PC-9 (cell line): Measurements from ENCODE around the gene CCKAR. TPM values are rescaled to one million over a fixed set of nuclear protein-coding genes. Genes with fewer than 3 reads are reported as not detected.

Experiments used
- BruUV-seq: library from RNA; stranded (reverse); fragments of 400-500 nt; replicated peaks from 2 replicates; lab custom pipeline; 2021; lab: Mats Ljungman, UMichigan
- CTCF ChIA-PET: fragments of 300-600 bp; sonication (Branson Sonifier 250); formaldehyde crosslinking; loops from one replicate; lab custom pipeline; 2022; ENCODE audit warnings: antibody characterized with exemption; lab: Charles Lee
- POLR2A ChIA-PET: fragments of 300-600 bp; sonication (Branson Sonifier 250); formaldehyde crosslinking; loops from one replicate; lab custom pipeline; 2022; ENCODE audit warnings: antibody characterized with exemption; ENCODE audit not compliant: unreplicated experiment; lab: Charles Lee
- DNase-seq, 2 experiments: peaks; one replicate each; pipeline versions ENCODE4 v3.0.0 to v3.0.0-alpha.2; 2015 to 2022; ENCODE audit warnings: mixed read lengths in 1 of 2
- H2AFZ ChIP-seq: fragments of 200-600 bp; sonication (generic); 2 replicates; pipeline ENCODE4 v1.8.1; 2017; ENCODE audit warnings: antibody characterized with exemption
- H3F3A ChIP-seq: fragments of 200-600 bp; sonication (generic); 2 replicates; pipeline ENCODE4 v1.8.1; 2017; ENCODE audit warnings: antibody characterized with exemption, mild to moderate bottlenecking, low read depth; ENCODE audit not compliant: insufficient read depth
- H3K27ac ChIP-seq: fragments of 200-600 bp; sonication (generic); 2 replicates; pipeline ENCODE4 v1.6.1; 2016; ENCODE audit warnings: mixed run types
- H3K27me3 ChIP-seq: fragments of 200-600 bp; sonication (generic); 2 replicates; pipeline ENCODE4 v1.6.1; 2016; ENCODE audit warnings: low read depth, mixed run types; ENCODE audit not compliant: insufficient read depth
- H3K36me3 ChIP-seq: fragments of 200-600 bp; sonication (generic); 2 replicates; pipeline ENCODE4 v1.6.1; 2016; ENCODE audit warnings: low read depth, mixed run types
- H3K4me1 ChIP-seq: fragments of 200-600 bp; sonication (generic); replicated peaks from 2 replicates; pipeline ENCODE4 v1.6.1; 2016; ENCODE audit warnings: mixed run types; ENCODE audit not compliant: insufficient read depth
- H3K4me2 ChIP-seq: fragments of 200-600 bp; sonication (generic); 2 replicates; pipeline ENCODE4 v1.6.1; 2017; ENCODE audit warnings: mixed run types
- H3K4me3 ChIP-seq: fragments of 200-600 bp; sonication (generic); 2 replicates; pipeline ENCODE4 v1.6.1; 2016; ENCODE audit warnings: mixed run types
- H3K79me2 ChIP-seq: fragments of 200-600 bp; sonication (generic); 2 replicates; pipeline ENCODE4 v1.6.1; 2017; ENCODE audit warnings: low read depth, mixed run types
- H3K9me2 ChIP-seq: fragments of 200-600 bp; sonication (generic); 2 replicates; pipeline ENCODE4 v1.8.1; 2017; ENCODE audit warnings: mild to moderate bottlenecking; ENCODE audit not compliant: insufficient read depth
- H3K9me3 ChIP-seq: fragments of 200-600 bp; sonication (generic); 2 replicates; pipeline ENCODE4 v1.8.1; 2016; ENCODE audit warnings: low read depth; ENCODE audit not compliant: insufficient read depth
- H4K20me1 ChIP-seq: fragments of 200-600 bp; sonication (generic); 2 replicates; pipeline ENCODE4 v1.8.1; 2017; ENCODE audit not compliant: insufficient read depth
- CTCF ChIP-seq: fragments of 200-600 bp; sonication (generic); conservative IDR thresholded peaks from 2 replicates; pipeline ENCODE4 v1.6.1; 2017; ENCODE audit warnings: mixed run types, antibody characterized with exemption, mild to moderate bottlenecking, moderate library complexity
- EZH2 ChIP-seq: fragments of 200-600 bp; sonication (generic); IDR thresholded peaks from 2 replicates; pipeline ENCODE4 v1.8.0; 2017; ENCODE audit warnings: antibody characterized with exemption, low read depth
- intact Hi-C: fragments of 100-400 bp; cut with micrococcal nuclease; formaldehyde crosslinking; loops from one replicate; pipeline ENCODE4 v1.10.0; 2022; ENCODE audit not compliant: unreplicated experiment
- total RNA-seq: library from RNA; stranded (reverse); gene quantifications from 2 replicates; pipeline ENCODE4 v1.2.3, GENCODE V29; 2021

CCKAR gene
- total RNA-seq, 1 experiment from 2014 or later = not detected

- Histone ChIP-seq H3K27ac (no peak overlapping the region), H2AFZ (no peak overlapping the region), H3K79me2 (no peaks in the 10 kb centered on the region), H4K20me1 (no peaks in the 10 kb centered on the region), H3K27me3 (no peaks in the 10 kb centered on the region), H3K9me3 (no peaks in the 10 kb centered on the region), H3K4me3 (no peak overlapping the region), H3K9me2 (no peaks in the 10 kb centered on the region), H3K4me2 (no peak overlapping the region), H3K36me3 (no peaks in the 10 kb centered on the region), H3K4me1 (no peaks in the 10 kb centered on the region), H3F3A (no peaks in the 10 kb centered on the region)
- DNase-seq = no peak
- intact Hi-C loops = no loop called here
- ChIA-PET CTCF (no interaction called here), POLR2A (no interaction called here)
- no TSS peak for BruUV-seq
- TF ChIP-seq EZH2 (no peak), CTCF (no peak)
Observed at GRCh38 chr4:26509681-26510333, 19.5 kb upstream of the CCKAR start.

GRCh38 chr4:26507286-26507685 is 17.0 kb upstream of the CCKAR start:
- no peaks in the 10 kb centered on the region for H3K27me3 ChIP-seq
- intact Hi-C loops = no loop called here
- POLR2A ChIA-PET = no interaction called here
- no peaks in the 10 kb centered on the region for H3K9me3 ChIP-seq
- no peaks in the 10 kb centered on the region for H3K79me2 ChIP-seq
- no peaks in the 10 kb centered on the region for H3K4me1 ChIP-seq
- H3F3A ChIP-seq = no peaks in the 10 kb centered on the region
- no peak overlapping the region for H2AFZ ChIP-seq
- no peaks in the 10 kb centered on the region for H3K9me2 ChIP-seq
- H3K4me2 ChIP-seq = no peak overlapping the region
- TF ChIP-seq EZH2 (no peak), CTCF (no peak)
- no TSS peak for BruUV-seq
- no peaks in the 10 kb centered on the region for H4K20me1 ChIP-seq
- no peaks in the 10 kb centered on the region for H3K36me3 ChIP-seq
- no peak overlapping the region for H3K27ac ChIP-seq
- no peak for DNase-seq
- CTCF ChIA-PET = no interaction called here
- H3K4me3 ChIP-seq = no peak overlapping the region

- Histone ChIP-seq H3K4me2 (no peak overlapping the region), H3K9me3 (no peaks in the 10 kb centered on the region; the same call in 1 of the 2 replicates), H2AFZ (no peak overlapping the region), H3K36me3 (no peaks in the 10 kb centered on the region), H4K20me1 (no peaks in the 10 kb centered on the region), H3K4me1 (no peaks in the 10 kb centered on the region), H3K27me3 (no peaks in the 10 kb centered on the region), H3K79me2 (no peaks in the 10 kb centered on the region), H3K27ac (no peak overlapping the region), H3K4me3 (no peak overlapping the region), H3K9me2 (no peaks in the 10 kb centered on the region), H3F3A (no peaks in the 10 kb centered on the region)
- no peak for DNase-seq
- TF ChIP-seq CTCF (no peak), EZH2 (no peak)
- ChIA-PET POLR2A (no interaction called here), CTCF (no interaction called here)
- intact Hi-C loops = no loop called here
- BruUV-seq = no TSS peak
Observed at GRCh38 chr4:26503844-26504243, 13.6 kb upstream of the CCKAR start.
